Stimulated activated naive CD8-positive, alpha-beta T cell treated with anti-CD3 and anti-CD28 coated beads, Interleukin-15, amount 100 ng/mL, for 72 hours (primary cell): Measurements from ENCODE around the gene ARHGAP44.

Experiments
- ATAC-seq: fragments of 150-1000 bp; cut with Tn5 transposase; 2 replicates; pipeline ENCODE4 v1.10.0; 2021; ENCODE audit warnings: mild to moderate bottlenecking, moderate library complexity
- DNase-seq, 2 donors: peaks; one replicate each; pipeline ENCODE4 v3.0.0; 2021 to 2022
- H3K27ac Mint-ChIP-seq, 2 donors: one replicate each; pipeline ENCODE4 v1.8.0; 2022; ENCODE audit warnings: mild to moderate bottlenecking in 2 of 2, mixed read lengths in 2 of 2, moderate library complexity in 2 of 2
- H3K27me3 Mint-ChIP-seq: one replicate; pipeline ENCODE4 v1.8.0; 2022; ENCODE audit warnings: mixed read lengths
- H3K4me1 Mint-ChIP-seq: one replicate; pipeline ENCODE4 v1.8.0; 2022; ENCODE audit warnings: mild to moderate bottlenecking, mixed read lengths
- H3K4me3 Mint-ChIP-seq, 2 donors: one replicate each; pipeline ENCODE4 v1.8.0; 2022; ENCODE audit warnings: mild to moderate bottlenecking in 2 of 2, mixed read lengths in 2 of 2, moderate library complexity in 1 of 2
- H3K9me3 Mint-ChIP-seq, 2 donors: one replicate each; pipeline ENCODE4 v1.8.0; 2022; ENCODE audit warnings: mixed read lengths in 2 of 2

Gene ARHGAP44

DNA sequence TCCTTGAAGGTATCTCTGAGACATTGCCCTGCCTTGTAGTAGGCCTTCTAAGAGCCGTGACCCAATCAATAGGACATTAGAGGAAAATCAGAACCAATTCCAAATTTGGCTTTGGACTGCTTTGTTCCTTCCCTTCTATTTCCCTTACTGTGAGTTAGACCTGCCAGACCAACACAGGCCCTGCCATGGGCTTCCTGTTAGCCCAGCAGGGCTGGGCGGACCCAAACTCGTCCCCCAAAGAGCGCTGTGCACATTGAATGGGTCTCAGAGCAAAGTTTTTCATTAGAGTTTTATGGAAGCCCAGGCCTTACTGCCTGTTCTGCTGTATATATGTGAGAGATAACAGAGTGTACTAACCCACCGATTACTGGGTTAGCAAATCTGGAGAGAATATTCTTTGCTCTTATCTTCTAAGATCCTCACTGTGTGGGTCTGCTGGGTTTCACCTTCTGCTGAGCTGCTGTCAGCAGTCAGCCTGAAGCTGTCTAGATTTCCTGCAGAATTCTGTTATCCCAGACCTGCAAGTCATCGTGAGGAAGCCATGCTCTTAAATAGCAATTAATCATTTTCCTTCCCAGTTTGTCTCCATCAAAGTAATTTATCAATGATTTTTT is 5.7 kb downstream of the ARHGAP44 start:
- Mint-ChIP-seq H3K4me3 (no peak overlapping the region), H3K27ac (no peak overlapping the region), H3K9me3 (peaks cover 9 to 14% of the 10 kb centered on the region in 2 donors), H3K27me3 (peaks cover 35% of the 10 kb centered on the region), H3K4me1 (peaks cover 6% of the 10 kb centered on the region)
- DNase-seq = no peak
- no peak for ATAC-seq

DNA sequence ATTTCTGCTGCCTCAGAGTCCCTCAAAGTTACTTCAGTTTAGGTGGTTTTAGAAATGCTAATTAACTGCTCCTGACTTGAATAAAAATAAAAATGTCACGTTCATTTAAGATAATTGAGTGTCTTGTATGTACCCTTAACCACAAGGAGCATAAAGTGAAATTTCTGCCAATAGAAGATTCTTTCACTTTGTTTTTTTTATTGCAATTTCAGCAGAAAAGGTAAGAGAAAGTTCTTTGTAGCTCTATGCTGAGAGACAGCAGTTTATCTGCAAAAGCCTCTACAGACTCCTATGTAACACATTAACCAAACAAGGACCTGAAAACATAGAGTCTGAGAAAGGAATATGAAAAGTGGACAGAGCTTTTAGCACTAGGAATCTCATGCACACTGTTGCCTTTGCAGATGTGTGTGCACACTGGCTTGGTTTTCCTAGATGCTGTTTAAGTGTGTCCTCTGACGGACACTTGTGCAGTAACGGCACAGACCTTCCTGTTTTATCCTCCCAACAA is 11.6 kb downstream of the ARHGAP44 start:
- no peak overlapping the region for H3K27ac Mint-ChIP-seq
- no peak overlapping the region for H3K4me3 Mint-ChIP-seq
- peaks cover 14% of the 10 kb centered on the region in 2 donors for H3K9me3 Mint-ChIP-seq
- ATAC-seq = no peak
- H3K4me1 Mint-ChIP-seq = no peaks in the 10 kb centered on the region
- H3K27me3 Mint-ChIP-seq = no peaks in the 10 kb centered on the region
- no peak for DNase-seq

DNA sequence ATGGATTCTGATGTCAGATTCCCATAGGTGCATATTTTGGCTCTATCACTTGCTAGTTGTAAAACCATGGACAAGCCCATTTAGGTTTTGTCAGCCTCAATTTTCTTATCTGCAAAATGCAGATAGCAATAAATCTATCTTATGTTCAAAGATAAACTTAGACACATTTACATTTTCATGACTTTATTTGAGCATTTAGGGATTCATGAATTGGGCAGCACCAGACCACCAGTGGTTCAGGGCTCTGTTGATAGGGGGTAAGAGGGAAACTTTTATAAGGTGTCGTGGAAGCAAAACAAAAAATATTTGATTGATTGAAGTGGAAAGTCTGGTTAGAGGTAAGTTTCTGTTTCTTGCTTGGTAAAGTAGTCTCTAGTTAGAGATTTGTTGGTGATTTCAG is 17.3 kb downstream of the ARHGAP44 start:
- no peak overlapping the region for H3K27ac Mint-ChIP-seq
- no peaks in the 10 kb centered on the region for H3K27me3 Mint-ChIP-seq
- H3K9me3 Mint-ChIP-seq = peaks cover 26 to 29% of the 10 kb centered on the region in 2 donors
- ATAC-seq (no peak), DNase-seq (no peak)
- H3K4me1 Mint-ChIP-seq = no peaks in the 10 kb centered on the region
- no peak overlapping the region for H3K4me3 Mint-ChIP-seq

DNA sequence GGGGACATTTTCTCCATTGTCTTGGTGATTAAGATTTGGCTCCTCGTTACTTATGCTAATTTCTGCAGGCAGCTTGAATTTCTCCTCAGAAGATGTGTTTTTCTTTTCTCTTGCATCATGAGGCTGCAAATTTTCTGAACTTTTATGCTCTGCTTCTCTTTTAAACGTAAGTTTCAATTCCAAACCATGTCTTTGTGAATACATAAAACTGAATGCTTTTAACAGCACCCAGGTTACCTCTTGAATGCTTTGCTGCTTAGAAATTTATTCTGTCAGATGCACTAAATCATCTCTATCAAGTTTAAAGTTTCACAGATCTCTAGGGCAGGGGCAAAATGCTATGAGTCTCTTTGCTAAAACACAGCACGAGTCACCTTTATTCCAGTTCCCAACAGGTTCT is 19.4 kb downstream of the ARHGAP44 start:
- H3K9me3 Mint-ChIP-seq = peaks cover 26 to 29% of the 10 kb centered on the region in 2 donors
- DNase-seq = no peak
- H3K4me3 Mint-ChIP-seq = no peak overlapping the region
- no peak overlapping the region for H3K27ac Mint-ChIP-seq
- no peaks in the 10 kb centered on the region for H3K27me3 Mint-ChIP-seq
- ATAC-seq = no peak
- H3K4me1 Mint-ChIP-seq = no peaks in the 10 kb centered on the region

DNA sequence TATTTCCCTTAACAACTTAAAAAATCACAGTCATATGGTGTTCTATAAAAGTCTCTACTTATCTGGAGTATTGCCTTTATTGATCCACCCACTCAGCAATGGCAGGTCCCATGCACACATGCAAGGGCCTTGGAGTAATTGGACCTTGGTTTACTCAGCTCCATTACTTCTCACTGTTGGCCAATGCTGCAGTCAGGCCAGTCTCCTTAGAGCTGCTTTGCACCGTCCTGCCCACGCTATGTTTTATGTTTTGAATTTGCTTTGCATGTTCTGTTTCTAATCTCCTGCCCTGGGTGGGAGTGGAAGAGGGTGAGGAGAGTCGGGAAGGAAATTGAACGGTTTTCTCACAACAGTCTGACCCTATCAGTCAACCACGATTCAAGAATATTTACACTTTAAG is 23.6 kb downstream of the ARHGAP44 start:
- H3K4me3 Mint-ChIP-seq = no peak overlapping the region
- no peak overlapping the region for H3K27ac Mint-ChIP-seq
- no peaks in the 10 kb centered on the region for H3K4me1 Mint-ChIP-seq
- DNase-seq (no peak), ATAC-seq (no peak)
- peaks cover 13% of the 10 kb centered on the region in 2 donors for H3K9me3 Mint-ChIP-seq
- no peaks in the 10 kb centered on the region for H3K27me3 Mint-ChIP-seq

DNA sequence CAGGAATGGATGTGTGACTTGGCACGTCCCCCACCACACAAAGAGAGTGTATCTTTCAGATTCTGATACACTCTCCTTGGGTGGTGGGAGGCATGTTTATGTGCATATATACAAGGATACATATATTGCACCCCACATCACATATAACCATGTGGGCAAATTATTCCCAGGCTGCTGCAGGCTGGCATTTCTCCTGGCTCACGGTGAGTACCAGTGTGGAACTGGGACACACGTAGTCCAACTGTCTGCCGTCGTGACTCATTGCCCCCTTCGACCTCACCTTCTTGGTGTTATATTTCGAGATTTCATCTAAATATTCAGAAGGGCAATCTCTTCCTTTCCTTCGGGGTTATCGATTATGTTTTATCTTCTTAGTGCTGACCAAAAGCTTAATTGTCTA is 24.4 kb downstream of the ARHGAP44 start:
- H3K4me1 Mint-ChIP-seq = no peaks in the 10 kb centered on the region
- H3K27ac Mint-ChIP-seq = no peak overlapping the region
- no peaks in the 10 kb centered on the region for H3K27me3 Mint-ChIP-seq
- ATAC-seq (no peak), DNase-seq (no peak)
- H3K9me3 Mint-ChIP-seq = peaks cover 13% of the 10 kb centered on the region in 2 donors
- no peak overlapping the region for H3K4me3 Mint-ChIP-seq

DNA sequence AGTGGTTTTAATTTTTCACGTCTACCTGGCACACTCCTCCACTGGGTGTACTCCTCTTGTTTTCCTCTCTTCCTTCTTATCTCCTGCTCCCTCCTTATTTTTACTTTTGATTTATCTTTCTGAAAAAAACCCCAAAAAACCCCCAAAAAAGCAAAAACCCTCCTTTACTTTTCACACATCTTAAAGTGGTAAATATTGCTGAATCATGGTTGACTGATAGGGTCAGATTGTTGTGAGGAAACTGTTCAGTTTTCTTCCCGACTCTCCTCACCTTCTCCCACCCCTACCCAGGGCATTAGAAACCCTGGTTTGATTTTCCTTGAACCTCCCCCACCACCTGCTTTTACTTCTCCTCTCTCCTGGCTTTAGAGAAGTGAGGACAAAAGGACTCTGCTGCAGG is 25.4 kb downstream of the ARHGAP44 start:
- Mint-ChIP-seq H3K4me3 (no peak overlapping the region), H3K4me1 (no peaks in the 10 kb centered on the region)

DNA sequence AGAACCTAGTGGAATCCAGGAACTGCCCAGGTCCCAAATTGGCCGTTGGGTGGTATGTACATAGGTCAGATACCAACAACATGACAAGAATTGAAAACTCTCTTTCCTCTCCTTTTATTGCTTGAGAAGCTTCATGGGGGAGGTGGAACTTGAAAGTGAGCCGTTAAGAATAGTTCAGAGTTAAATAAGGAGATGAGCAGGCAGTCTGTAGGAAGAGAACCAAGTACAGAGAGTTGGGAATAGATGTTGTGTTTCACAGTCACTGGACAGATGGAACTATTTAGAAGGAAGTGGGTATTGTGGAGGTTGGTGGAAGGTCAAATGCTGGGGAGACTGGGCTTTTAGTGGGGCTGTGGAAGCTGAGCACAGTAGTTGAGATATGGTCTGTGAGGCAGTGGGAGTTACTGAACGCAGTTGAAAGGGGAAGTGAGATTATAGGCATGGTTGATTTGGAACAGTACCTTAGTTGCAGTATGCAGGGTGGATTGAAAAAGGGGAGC is 26.4 kb downstream of the ARHGAP44 start:
- no peak for DNase-seq
- Mint-ChIP-seq H3K4me1 (no peaks in the 10 kb centered on the region), H3K27ac (no peak overlapping the region), H3K9me3 (peaks cover 0 to 6% of the 10 kb centered on the region in 2 donors), H3K4me3 (no peak overlapping the region), H3K27me3 (no peaks in the 10 kb centered on the region)
- ATAC-seq = no peak

More for the DNA sequence above, 25.4 kb downstream of the ARHGAP44 start:
- Mint-ChIP-seq H3K9me3 (peaks cover 3 to 6% of the 10 kb centered on the region in 2 donors), H3K27ac (no peak overlapping the region), H3K27me3 (no peaks in the 10 kb centered on the region)
- ATAC-seq = no peak
- DNase-seq = no peak

DNA sequence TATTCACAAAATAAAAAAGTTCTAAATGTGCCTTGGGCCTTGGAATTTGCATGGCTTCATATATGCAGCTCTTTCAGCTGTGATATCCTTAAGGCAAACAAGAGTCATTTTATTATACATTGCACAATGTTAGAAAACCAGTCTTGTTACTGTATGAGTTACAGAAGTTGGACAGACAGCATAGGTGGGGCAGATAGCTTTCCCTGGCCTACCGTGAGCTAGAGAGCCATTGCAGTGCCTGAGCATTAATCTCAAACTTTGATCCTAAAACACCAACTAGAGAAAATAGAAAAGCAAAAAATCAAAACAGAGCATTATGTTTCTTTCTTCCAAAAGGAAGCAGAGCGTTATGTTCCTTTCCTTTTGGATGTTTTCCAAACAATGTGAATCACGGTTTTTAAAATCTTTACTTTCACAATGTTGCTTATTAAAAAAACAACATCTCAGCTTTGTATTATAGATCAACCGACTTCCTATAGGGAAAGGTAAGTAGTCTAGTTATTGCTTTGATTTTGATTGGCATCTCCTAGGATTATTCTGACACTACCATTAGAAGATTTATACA is 32.2 kb downstream of the ARHGAP44 start:
- H3K4me3 Mint-ChIP-seq = no peak overlapping the region
- DNase-seq (no peak), ATAC-seq (no peak)
- no peak overlapping the region for H3K27ac Mint-ChIP-seq
- no peaks in the 10 kb centered on the region for H3K4me1 Mint-ChIP-seq
- H3K9me3 Mint-ChIP-seq = peaks cover 2 to 6% of the 10 kb centered on the region in 2 donors
- peaks cover 2% of the 10 kb centered on the region for H3K27me3 Mint-ChIP-seq

DNA sequence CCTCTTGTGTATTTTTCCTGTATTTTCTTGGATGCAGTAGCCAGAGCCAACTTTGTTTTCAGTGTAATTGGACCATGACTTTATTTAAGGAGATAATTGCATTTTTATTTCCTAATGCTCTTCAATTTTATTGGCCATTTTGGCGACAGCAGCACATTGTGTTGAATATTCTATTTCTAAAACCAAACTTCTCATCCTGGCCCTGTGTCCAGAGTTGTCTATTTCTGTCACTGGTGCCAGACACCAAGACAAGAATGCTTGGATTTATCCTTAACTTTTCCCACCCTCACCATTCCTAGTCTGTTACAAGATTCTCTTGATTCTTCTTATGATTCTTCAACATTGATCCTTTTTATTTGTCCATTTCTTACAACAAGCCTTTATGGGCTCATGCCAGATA is 37.1 kb downstream of the ARHGAP44 start:
- no peak overlapping the region for H3K4me3 Mint-ChIP-seq
- H3K9me3 Mint-ChIP-seq = peaks cover 4 to 29% of the 10 kb centered on the region in 2 donors
- H3K27me3 Mint-ChIP-seq = peaks cover 7% of the 10 kb centered on the region
- H3K4me1 Mint-ChIP-seq = no peaks in the 10 kb centered on the region
- no peak overlapping the region for H3K27ac Mint-ChIP-seq
- no peak for DNase-seq
- ATAC-seq = no peak

DNA sequence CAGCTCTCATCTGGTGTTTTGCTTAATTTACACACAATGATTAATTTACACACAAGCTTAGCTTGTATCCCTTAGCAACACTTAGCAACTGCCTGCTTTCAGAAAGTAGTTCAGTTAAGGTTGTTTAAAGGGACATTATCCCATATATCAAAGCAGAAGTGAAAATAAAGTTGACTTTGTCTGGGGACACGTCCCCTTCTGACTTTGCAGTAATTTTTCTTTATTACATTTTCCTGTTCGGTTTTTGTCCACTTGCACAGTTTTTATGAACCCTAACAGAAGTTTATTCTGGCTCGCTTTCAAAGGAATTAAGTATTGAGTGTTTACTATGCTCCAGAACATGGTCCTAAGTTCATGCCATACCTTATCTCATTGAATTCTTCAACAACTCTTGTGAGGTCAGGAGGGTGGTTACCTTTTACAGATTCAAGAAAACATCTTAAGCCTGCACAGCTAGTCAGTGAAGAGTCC is 41.5 kb downstream of the ARHGAP44 start:
- peaks cover 7% of the 10 kb centered on the region for H3K27me3 Mint-ChIP-seq
- H3K27ac Mint-ChIP-seq = no peak overlapping the region
- H3K4me1 Mint-ChIP-seq = no peaks in the 10 kb centered on the region
- H3K4me3 Mint-ChIP-seq = no peak overlapping the region
- peaks cover 18 to 50% of the 10 kb centered on the region in 2 donors for H3K9me3 Mint-ChIP-seq
- DNase-seq (no peak), ATAC-seq (no peak)

DNA sequence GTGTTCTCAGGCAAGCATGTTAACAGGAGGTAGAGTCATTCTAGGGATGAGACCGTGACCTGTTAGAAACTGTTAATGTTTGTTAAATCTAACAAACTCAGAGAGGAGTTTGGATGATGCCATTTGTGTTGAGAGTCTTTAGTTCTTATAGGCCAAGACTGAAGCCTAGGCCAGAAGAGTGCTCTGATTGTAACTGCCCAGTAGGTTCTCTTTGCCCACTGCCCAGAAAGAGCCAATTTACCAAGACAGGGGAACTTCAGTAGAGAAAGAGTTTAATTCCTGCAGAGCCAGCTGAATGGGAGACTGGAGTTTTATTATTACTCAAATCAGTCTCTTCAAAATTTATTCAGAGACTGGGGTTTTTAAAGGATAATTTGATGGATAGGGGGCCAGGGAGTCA is 42.5 kb downstream of the ARHGAP44 start:
- H3K4me1 Mint-ChIP-seq = no peaks in the 10 kb centered on the region
- H3K4me3 Mint-ChIP-seq = no peak overlapping the region
- no peak overlapping the region for H3K27ac Mint-ChIP-seq
- peaks cover 1% of the 10 kb centered on the region for H3K27me3 Mint-ChIP-seq
- DNase-seq (no peak), ATAC-seq (no peak)
- peaks cover 18 to 43% of the 10 kb centered on the region in 2 donors for H3K9me3 Mint-ChIP-seq

DNA sequence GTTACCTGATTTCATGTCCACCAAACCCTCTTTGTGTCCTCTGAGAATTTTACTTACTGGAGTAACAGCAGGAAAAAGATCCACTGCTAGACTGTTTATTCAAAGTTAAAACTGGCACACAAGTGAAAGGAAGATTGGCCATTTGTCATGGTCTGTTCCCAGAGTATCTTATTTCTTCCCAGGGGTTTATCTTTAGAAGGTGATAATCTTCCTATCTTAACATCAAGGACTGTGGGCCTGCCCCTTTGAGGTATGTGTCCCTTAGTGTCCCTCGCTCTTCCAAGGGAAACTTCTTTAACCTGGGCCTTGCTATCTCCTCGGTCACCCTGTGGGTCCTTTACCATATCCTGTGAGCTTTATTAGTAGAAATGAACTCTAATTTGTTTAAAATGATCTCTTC is 49.7 kb downstream of the ARHGAP44 start:
- H3K9me3 Mint-ChIP-seq = peaks cover 8% of the 10 kb centered on the region in 2 donors
- no peak for DNase-seq
- no peak for ATAC-seq
- no peaks in the 10 kb centered on the region for H3K27me3 Mint-ChIP-seq
- H3K27ac Mint-ChIP-seq = no peak overlapping the region
- H3K4me1 Mint-ChIP-seq = no peaks in the 10 kb centered on the region
- H3K4me3 Mint-ChIP-seq = no peak overlapping the region

DNA sequence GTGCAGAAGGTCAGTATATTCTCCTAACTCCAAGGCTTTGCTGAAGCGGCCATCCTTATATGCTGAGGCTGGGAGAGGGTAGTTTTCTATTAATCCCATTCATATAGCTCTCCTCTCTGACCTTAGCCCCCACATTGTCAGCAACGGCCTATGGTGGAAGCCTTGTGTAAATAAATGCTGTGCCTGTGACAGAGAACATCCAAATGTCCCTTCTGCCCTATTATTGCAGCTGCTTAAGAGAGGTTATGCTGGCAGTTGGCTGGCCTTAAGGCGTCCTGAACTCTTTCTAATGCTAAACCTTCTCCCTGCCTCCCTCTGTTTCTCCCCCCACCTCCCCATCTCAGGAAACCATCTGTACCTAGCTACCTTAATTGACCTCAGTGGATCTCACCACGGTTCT is 53.6 kb downstream of the ARHGAP44 start:
- ATAC-seq (no peak), DNase-seq (no peak)
- Mint-ChIP-seq H3K4me3 (no peak overlapping the region), H3K27me3 (no peaks in the 10 kb centered on the region), H3K4me1 (no peaks in the 10 kb centered on the region), H3K9me3 (peaks cover 5 to 8% of the 10 kb centered on the region in 2 donors), H3K27ac (no peak overlapping the region)

DNA sequence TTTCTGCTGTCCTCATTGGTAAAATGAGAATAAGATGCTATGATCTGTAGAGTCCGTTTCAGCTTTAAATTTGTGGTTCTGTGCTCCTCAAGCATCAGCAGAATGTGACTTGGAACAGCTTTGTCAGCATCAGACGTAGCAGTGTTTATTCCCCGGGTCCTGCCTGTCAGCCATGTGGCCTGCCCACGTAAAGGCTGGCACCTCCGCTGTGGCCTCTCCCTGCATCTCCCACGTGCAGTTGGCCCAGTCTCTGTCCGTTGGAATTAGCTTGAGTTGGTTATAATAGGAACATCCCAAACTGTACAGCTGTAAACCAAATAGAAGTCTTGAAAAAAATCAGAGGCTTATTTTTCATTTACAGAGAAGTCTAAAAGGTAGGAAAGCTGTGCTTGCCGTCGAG is 61.7 kb downstream of the ARHGAP44 start:
- Mint-ChIP-seq H3K4me3 (no peak overlapping the region), H3K9me3 (peaks cover 0 to 4% of the 10 kb centered on the region in 2 donors), H3K27ac (no peak overlapping the region), H3K4me1 (no peaks in the 10 kb centered on the region), H3K27me3 (no peaks in the 10 kb centered on the region)
- ATAC-seq (no peak), DNase-seq (no peak)

DNA sequence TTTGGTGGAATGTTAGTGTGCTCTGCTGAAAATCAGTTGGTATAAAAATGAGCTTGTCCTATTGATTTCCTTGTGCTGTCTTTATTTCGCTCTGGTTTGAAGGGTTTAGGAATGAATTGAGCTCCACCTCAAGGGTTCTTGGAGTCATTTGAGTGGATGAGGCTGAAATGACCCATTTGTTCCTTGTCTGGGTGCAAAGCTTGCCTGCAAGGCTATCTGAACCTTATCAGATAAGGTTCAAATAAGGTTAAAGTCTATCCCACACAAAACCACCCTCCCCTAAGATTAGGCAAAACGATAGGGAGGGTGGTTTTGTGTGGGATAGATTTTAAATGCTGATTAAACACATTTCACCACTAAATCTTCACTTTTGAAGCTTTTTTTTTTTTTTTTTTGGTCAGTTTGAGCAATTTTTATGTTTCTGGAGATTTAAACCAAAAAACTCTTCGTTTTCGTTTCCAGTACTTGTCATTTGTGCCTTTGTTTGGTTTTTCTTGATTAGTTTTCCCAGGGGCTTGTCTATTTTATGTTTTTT is 62.7 kb downstream of the ARHGAP44 start:
- DNase-seq (no peak), ATAC-seq (no peak)
- H3K4me3 Mint-ChIP-seq = no peak overlapping the region
- no peak overlapping the region for H3K27ac Mint-ChIP-seq
- H3K9me3 Mint-ChIP-seq = peaks cover 0 to 4% of the 10 kb centered on the region in 2 donors
- no peaks in the 10 kb centered on the region for H3K4me1 Mint-ChIP-seq
- H3K27me3 Mint-ChIP-seq = no peaks in the 10 kb centered on the region
